GM21529 (cell line): ENCODE data around the gene ARHGDIB.
A peak's percentile ranks its signal among the peaks of the same experiment; 100 is the strongest.

ENCODE experiments used
- ATAC-seq: cut with Tn5 transposase; IDR thresholded peaks from one replicate; pipeline ENCODE4 v1.9.1; 2021; ENCODE audit not compliant: unreplicated experiment

The ARHGDIB gene

GRCh38 chr12:14961466-14962152 is at the start of gene ARHGDIB:
ARHGDIB (minus strand) TSS chr12:14961601; CDS start chr12:14950712, 10,889 bp downstream.
- peak; percentile 63 for ATAC-seq

- no peak for ATAC-seq
These were observed 49.8 kb upstream of the ARHGDIB start for GRCh38 chr12:15011162-15011561.

GRCh38 chr12:15007551-15007950 is 46.1 kb upstream of the ARHGDIB start:
- no peak for ATAC-seq

GRCh38 chr12:15005064-15005463 is 43.7 kb upstream of the ARHGDIB start:
- no peak for ATAC-seq

GRCh38 chr12:15004421-15004820 is 43.0 kb upstream of the ARHGDIB start:
- ATAC-seq: no peak

- no peak for ATAC-seq
These were observed 40.5 kb upstream of the ARHGDIB start for GRCh38 chr12:15001733-15002382.

- ATAC-seq: no peak
These were observed 39.2 kb upstream of the ARHGDIB start for GRCh38 chr12:15000575-15000974.

- no peak for ATAC-seq
These were observed 38.4 kb upstream of the ARHGDIB start for GRCh38 chr12:14999695-15000365.

- no peak for ATAC-seq
These were observed 37.8 kb upstream of the ARHGDIB start for GRCh38 chr12:14999021-14999694.

GRCh38 chr12:14997998-14998397 is 36.6 kb upstream of the ARHGDIB start:
- ATAC-seq: no peak

GRCh38 chr12:14995583-14996425 is 34.4 kb upstream of the ARHGDIB start:
- ATAC-seq: no peak

- ATAC-seq: no peak
These were observed 33.2 kb upstream of the ARHGDIB start for GRCh38 chr12:14994610-14995009.

- no peak for ATAC-seq
These were observed 32.3 kb upstream of the ARHGDIB start for GRCh38 chr12:14993537-14994266.

GRCh38 chr12:14993117-14993516 is 31.7 kb upstream of the ARHGDIB start:
- no peak for ATAC-seq

- ATAC-seq: no peak
These were observed 31.3 kb upstream of the ARHGDIB start for GRCh38 chr12:14992673-14993072.

- no peak for ATAC-seq
These were observed 29.7 kb upstream of the ARHGDIB start for GRCh38 chr12:14991069-14991468.

- ATAC-seq: peak; percentile 64
These were observed 28.4 kb upstream of the ARHGDIB start for GRCh38 chr12:14989790-14990189.

- ATAC-seq: no peak
These were observed 26.6 kb upstream of the ARHGDIB start for GRCh38 chr12:14988035-14988434.

- no peak for ATAC-seq
These were observed 25.0 kb upstream of the ARHGDIB start for GRCh38 chr12:14986449-14986848.

- no peak for ATAC-seq
These were observed 23.4 kb upstream of the ARHGDIB start for GRCh38 chr12:14984766-14985285.
